Measurements from ENCODE around the gene STAT5B.
"Not testable (repeated sequence)": the region's sequence is repeated elsewhere in the genome, so short reads cannot be mapped to it uniquely, and the experiment has no call there.

Gene STAT5B

DNA sequence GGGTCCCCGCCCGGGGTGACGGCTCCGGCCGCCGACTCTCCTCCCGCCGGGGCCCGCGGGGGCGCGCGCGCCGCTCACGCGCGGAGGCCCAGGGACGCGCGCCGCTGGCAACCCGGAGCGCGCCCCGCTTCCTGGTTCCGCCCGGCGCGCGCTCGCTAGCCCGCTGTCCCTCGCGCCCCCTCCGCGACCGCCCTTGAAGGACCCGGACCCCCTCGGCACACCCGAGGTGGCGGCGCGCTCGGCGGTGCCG, at the start of gene STAT5B:
Gene STAT5B (minus strand): TSS at position 33 of the 250 bp plus-strand sequence. CDS start 44,264 bp downstream, outside the sequence.
- peak; percentile 75 for DNase-seq

DNA sequence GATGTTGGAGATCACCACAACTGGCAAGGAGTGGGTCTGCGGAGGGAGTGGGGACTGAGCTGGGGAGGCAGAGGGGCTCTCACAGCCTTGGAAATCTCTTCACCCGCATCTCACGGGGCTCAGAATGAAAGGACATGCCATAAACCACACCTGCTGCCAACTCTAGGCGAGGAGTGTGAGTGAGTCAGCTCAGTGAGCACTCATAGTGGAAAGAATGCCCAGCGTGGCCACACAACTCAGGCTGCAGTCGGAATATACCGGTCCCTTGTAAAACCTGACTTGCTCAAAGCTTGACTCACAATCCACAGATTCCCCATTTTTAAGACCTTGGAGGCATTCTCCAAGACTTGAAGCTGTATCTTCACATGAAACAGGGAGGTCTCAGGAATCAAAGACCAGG, 48.8 kb upstream of the STAT5B start:
- peak; percentile 82 for DNase-seq

DNA sequence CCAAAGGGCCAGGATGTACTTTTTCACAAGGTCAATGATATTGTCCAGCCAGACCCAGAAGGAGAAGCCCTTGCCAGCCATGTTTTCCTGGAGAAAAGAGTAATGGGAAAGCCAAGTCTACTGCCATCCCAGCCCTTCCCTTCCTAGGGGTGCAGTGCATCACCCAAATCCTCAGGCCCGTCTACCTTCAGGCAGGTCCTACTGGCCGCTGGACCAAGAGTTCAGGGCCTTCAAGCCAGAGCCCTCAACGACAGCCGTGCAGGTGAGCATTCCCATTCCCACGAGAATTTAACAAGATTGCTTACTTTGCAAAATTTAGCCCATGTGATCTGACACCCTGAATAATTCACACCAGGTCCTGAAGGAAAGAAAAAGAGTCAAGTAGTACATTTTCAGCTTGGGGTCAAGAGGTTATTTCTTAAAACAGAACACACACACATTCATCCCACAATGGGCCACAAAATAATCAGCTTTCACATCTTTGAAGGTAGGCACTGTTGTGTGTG, 47.1 kb upstream of the STAT5B start:
- DNase-seq = no peak

DNA sequence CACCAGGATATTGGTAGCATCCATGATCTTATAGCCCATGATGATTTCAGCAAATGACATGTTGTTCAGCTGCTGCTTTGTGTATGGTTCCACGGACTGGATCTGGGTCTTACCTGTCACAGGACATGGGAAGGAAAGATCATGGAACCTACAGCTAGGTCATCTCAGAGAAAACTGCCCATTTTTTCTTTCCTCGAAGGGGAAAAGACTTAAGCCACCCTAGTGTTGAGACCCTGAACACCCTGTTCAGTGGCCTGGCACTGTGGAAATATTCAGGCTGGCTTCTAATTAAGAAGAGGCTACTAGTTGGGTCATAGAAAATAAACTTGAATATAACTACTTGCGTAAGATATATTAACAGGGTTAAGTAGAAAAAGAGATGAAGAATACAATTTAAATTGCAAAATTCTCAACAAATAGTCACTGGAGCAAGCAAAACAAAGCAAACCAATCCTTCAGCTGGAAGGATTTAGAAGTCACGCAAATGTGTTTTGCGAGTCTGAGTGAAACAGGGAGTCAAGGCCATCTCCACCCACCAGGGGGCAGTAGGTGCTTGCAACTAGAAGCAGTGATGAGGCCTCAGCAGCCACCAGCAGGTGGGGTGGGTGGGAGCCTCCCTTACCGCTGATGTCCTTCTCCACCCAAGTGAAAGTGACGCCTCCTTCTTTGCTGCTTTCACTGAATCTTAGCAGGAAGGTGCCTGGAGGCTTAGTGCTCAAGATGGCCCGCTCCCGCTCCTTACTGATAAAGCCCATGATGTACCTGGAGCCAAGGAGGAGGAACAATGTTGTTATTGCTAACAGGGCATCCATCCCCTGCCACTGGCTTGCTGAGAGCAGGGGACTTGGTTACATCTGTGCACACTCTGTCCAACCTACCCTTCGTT, 46.4 kb upstream of the STAT5B start:
- DNase-seq = peak; percentile 89

DNA sequence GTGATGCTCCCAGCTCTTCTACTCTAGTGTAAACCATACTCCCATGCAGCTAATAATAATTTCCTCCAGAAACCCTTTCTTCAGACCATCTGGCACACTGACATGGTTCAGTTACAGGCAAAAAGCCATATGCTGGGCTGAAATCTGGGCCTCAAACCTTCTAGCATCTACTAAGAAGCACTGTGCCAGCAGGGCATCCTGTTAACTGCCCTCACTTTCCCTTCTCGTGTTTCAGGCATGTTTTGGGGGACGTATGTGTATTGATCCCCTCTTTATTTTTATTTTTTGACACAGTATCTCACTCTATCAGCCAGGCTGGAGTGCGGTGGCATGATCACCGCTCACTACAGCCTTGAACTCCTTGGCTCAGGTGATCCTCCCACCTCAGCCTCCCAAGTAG, 45.4 kb upstream of the STAT5B start:
- DNase-seq = no peak

DNA sequence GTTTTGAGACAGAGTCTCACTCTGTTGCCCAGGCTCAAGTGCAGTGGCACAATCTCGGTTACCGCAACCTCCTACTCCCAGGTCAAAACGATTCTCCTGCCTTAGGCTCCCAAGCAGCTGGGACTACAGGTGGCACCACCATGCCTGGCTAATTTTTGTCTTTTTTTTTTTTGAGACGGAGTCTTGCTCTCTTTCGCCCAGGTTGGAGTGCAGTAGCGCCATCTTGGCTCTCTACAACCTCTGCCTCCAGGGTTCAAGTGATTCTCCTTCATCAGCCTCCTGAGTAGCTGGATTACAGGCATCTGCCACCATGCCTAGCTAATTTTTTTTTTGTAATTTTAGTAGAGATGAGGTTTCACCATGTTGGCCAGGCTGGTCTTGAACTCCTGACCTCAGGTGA, 41.8 kb upstream of the STAT5B start:
- not testable (repeated sequence) for DNase-seq

DNA sequence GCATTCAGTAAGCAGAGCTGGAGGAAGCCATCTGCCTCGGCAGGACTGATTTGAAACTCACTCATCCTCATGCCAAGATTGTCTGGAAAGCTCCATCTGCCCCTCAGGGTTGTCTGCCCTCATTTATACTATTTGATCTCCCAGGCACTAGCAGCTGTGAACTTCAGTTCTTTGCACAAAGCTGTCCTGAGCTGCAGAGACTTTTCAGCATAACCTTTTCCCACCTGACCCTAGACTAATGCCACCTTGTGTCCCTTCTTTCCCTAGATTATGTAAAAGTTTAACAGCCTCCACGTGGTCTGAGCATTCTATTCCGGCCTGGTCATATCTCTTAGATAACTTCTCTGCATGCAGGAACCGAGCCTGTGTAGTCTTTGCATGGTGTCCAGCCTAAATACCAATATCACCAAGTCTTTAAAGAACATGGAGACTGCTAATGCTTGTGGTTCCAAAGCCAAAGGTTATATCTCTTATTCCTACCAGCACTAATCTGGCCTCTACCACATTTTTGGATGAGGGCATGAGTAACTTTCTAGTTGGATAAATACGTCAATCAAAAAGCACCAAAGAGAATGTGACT, 41.2 kb upstream of the STAT5B start:
- DNase-seq = no peak

DNA sequence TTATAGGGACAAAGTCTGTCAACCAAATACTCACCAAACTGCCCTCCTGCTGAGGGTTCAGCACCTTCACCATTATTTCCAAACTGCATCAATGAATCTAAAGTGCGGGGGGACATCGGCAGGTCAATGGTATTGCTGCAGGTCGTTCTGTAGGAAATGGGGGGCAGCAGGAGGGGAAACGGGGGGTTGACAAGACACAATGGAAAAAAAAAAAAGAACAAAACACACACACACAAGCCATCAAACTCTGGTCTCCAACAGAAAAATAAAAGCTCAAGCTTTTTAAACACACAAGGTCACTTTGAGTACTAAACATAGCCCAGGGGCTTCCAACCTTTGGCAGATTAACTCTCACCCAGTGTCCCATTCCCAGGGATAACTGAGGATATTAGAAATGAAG, 40.6 kb upstream of the STAT5B start:
- DNase-seq = no peak

DNA sequence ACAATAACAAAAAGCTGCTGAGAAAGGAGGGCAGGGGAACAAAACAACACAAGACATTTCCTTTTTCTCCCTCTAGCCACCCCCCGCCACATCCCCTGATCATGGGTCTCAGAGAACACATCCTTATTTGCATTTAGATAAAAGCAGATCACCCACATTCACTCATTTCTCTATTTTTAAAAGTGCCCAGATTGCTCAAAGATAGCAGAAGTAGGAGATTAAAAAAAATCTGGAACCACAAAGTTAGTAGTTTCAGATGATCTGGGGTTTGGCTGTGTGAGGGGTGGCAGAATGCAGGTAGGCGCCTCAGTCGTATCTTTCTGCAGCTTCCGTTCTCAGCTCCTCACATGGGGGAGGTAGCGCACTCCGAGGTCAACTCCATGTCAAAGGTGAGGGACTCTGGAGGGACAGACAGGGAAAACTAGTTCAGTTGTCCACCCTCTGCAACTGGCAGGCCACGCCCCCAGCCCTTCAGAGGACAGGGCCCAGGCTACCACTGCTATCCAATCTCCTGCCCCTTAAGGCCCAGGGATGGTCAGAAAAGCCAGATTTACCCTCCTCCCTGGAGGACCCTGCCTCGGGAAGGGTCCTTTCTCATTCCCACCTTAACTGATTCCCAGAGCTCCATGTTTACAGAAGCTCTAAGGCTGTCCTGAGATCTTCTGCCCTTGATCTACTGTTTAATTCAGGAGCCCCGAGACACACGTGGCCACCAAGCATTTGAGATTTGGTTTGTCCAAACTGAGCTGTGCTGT, 39.4 kb upstream of the STAT5B start:
- no peak for DNase-seq

DNA sequence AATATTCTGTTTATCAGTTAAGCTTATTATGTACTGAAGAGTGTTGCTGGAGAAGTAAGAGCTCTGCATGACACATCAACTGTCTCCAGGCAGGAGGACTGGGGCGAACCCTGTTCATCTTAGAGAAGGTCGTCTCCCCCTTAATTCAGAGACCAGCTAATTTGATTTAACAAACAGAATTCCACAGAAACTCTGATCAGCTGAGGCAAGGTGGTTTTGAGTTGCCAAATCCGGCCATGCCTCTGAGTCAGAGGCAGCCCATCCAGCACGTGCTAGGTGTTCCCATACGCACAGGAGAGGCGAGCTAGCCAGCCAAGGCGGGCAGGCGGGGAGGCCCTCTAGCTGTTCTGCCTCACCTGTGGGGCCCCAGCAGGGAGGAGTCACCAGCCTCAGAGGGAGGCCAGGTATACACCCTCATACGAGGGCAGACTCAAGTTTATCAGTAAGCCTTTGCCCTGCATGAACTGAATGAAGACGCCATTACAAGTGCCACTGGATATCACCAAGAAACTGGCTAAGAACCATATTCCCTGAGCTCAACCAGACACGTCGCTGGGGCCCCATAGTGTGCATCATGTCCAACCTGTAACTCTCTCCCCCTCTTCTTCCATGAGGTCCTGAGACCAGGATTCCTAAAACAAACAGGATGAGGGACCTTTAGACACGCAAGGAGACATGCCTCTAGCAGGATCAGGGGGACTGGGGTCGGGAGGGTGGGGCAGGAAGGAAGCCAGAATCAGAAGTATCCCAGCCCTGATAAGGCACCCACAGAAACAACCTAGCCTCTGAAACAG, 37.8 kb upstream of the STAT5B start:
- DNase-seq = no peak

DNA sequence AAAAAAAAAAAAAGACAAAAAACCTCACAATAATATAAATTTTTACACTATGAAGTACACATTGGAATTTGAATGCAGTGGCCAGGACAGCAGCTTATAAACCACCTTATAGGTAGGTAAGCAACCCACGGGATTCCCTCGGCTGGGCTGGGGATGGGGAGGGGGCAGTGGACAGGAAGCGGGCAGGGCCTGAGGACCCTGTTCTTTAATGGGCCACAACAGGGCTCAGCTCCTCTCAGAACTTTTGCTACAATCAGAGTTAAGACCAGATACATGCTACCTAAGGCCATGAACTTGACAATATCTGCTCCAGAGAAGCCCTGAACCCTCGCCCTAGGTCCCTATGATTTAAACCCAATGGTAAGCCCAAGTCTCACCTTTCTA, 37.2 kb upstream of the STAT5B start:
- DNase-seq = no peak

DNA sequence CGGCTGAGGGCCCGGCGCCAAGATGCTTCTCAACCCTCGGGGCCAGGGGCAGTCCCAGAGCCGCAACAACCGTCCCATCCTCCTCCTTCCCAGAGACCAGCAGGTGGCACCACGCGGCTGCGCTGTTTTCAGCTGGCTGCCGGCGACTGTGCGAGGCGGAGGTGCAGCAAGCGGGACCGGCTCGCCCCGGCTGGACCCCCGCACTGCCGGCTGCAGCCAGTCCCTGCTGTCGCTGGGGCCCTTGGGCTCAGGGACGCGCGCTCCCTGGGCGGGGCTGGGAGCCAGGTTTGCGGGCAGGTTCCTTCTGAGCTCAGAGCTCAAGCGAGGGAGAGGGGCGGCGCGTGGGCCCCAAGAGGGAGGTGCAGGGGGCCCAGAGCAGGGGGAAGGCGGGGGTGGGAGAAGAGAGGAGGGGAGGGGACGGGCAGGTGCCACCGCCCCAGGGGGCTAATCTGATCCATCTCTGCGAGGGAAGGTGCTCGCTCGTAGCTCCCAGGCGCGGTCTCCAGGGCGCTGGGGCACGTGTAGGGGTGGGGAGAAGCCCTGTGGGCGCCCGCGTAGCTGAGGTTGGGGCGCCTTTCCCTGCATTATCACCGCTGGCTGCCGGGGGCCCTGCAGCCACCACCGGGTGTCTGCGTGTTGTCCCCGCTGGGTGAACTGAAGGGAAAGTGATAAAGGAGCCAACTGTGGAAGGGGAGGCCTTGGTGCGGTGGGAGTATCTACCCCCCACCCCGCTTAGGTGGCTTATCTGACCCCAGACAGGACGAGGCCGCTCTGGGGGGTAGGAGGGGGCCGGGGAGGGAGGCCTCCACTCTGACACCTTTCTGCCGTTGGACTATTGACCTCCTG, 36.3 kb upstream of the STAT5B start:
- DNase-seq = peak; percentile 81

DNA sequence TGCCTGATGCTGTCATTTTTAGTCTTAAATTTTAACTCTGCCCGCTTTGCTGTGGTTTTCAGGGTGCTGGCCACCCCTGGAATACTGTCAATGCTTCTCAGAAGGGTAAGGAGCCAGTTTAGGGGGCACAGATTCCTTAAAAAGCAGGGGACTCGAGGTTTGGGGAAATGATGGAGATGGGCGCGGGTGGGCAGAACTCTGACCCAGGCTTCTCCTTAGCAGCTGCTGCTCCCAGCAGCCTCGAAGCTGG, 35.8 kb upstream of the STAT5B start:
- no peak for DNase-seq

DNA sequence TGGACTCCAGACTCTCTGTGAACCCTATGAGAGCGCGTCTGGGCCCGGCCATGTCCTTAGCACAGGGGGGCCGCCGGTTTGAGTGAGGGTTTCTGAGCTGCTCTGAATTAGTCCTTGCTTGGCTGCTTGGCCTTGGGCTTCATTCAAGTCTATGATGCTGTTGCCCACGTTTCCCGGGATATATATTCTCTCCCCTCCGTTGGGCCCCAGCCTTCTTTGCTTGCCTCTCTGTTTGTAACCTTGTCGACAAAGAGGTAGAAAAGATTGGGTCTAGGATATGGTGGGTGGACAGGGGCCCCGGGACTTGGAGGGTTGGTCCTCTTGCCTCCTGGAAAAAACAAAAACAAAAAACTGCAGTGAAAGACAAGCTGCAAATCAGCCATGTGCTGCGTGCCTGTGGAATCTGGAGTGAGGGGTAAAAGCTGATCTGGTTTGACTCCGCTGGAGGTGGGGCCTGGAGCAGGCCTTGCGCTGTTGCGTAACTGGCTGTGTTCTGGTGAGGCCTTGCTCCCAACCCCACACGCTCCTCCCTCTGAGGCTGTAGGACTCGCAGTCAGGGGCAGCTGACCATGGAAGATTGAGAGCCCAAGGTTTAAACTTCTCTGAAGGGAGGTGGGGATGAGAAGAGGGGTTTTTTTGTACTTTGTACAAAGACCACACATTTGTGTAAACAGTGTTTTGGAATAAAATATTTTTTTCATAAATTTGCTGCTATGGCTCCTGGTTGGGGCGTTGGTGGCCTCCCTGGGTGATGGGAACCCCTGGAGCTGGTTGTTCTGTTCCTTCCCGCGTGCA, 35.2 kb upstream of the STAT5B start:
- DNase-seq = peak; percentile 86

DNA sequence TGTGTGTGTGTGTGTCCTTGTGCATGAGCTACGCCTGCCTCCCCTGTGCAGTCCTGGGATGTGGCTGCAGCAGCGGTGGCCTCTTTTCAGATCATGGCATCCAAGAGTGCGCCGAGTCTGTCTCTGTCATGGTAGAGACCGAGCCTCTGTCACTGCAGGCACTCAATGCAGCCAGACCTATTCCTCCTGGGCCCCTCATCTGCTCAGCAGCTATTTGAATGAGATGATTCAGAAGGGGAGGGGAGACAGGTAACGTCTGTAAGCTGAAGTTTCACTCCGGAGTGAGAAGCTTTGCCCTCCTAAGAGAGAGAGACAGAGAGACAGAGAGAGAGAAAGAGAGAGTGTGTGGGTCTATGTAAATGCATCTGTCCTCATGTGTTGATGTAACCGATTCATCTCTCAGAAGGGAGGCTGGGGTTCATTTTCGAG, 34.6 kb upstream of the STAT5B start:
- no peak for DNase-seq

DNA sequence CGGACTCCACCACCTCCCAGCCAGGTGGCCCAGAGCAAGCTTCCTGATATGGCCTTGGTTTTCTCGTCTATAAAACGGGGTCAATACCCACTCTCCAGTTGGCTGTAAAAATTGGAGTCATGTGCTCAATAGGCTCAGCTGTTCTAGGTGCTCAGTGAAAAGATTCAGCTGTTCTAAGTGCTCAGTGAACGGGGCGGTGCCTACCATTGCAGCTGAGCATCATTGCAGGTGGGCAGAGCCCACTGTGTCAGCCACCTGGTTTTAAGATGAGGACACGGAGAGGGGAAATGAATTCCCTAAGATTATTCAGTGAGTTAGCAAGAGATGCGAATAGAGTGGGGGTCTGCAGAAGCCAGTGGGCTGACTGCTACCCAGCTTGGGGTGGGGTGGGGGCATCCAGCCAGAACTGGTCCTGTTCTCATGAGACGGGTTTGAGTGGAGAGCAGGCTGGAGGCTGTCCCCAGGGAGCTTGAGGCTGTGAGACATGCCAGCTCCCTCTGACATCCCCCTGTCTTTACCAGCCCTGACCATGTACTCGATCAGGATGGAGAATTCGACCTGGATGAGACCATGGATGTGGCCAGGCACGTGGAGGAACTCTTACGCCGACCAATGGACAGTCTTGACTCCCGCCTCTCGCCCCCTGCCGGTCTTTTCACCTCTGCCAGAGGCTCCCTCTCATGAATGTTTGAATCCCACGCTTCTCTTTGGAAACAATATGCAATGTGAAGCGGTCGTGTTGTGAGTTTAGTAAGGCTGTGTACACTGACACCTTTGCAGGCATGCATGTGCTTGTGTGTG, 34.0 kb upstream of the STAT5B start:
- no peak for DNase-seq

DNA sequence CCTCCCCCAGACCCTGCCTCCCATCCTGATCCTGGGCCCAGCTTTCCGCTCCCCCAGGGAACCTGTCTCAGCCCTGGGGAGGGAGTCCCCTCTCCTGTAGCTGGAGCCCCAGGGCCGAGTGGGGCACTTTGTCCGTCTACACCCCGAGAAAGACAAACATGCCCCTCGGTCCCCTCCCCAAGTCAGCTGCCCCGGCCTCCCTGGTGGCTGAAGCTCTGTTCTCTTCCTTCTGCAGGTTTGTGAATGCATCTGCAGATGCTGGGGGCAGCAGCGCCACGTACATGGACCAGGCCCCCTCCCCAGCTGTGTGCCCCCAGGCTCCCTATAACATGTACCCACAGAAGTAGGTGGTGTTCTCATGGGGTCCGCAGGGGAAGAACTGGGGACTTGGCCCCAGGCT, 33.0 kb upstream of the STAT5B start:
- DNase-seq = no peak

DNA sequence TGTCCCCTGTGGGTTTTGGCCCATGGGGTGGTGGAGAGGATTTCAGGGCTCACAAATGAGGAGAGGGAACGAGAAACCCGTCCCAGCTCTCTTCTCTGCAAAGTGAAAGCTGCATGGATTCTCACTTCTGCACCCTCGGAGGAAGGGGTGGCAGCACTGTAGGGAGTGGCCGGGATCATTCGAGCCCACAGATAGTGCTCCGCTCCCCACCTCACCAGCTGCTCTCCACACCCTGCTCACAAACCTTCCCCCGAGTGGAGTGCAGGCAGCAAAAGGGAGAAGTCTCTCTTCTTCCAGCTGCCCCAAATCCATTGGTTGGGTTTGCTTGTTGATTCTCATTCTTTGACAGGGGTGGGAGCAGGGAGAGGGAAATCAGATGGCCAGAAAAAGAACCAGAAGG, 32.3 kb upstream of the STAT5B start:
- no peak for DNase-seq

DNA sequence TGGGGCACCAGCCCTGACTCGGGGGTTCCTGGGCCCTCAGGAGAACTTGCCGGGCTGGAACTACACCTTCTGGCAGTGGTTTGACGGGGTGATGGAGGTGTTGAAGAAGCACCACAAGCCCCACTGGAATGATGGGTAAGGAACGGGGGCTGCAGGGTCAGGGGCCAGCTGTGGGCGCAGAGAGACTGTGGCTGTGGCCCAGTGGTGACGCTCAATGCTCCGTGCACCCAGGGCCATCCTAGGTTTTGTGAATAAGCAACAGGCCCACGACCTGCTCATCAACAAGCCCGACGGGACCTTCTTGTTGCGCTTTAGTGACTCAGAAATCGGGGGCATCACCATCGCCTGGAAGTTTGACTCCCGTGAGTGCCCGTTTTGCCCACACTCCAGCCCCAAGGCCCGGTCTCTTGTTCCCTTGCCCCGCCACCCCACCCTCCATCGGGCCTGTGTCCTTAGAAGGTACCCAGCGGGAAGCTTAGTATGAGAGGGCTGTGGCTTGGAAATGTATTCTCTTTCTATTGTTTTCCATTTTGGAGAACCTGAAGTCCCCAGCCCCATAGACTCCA, 31.3 kb upstream of the STAT5B start:
- no peak for DNase-seq

DNA sequence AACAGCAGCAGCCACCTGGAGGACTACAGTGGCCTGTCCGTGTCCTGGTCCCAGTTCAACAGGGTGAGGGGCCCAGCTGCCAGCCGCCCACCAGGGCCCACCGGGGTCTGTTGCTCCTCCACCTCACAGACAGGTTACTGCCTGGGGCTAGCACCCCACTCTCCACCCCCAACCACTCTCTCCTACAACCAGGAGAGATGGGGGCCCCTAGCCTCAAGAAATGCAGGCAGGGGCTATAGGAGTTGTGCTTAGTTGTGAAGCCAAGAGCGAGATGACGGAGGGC, 30.1 kb upstream of the STAT5B start:
- DNase-seq = no peak

Data from fibroblast of skin of right biceps (primary cell).